Embryonic facial prominence (tissue), 1 donor: ENCODE measurements around the gene CSNK2B.

Experiments used
- DNase-seq: peaks from one replicate; pipeline ENCODE4 v3.0.0-alpha.2; 2016; ENCODE audit errors: extremely low spot score

Gene CSNK2B

GRCh38 chr6:31665501-31666336, at the start of gene CSNK2B:
Gene CSNK2B, plus strand, starts transcription at chr6:31666080. Its CDS starts 752 bp downstream, at chr6:31666832.
- peak; percentile 97 for DNase-seq

GRCh38 chr6:31617010-31617409, 48.9 kb upstream of the CSNK2B start:
- DNase-seq, result no peak

- DNase-seq, result peak; percentile 98
These were observed 45.9 kb upstream of the CSNK2B start for GRCh38 chr6:31619805-31620585.

- peak; percentile 68 for DNase-seq
These were observed 45.1 kb upstream of the CSNK2B start, which contains the start of gene PRRC2A for GRCh38 chr6:31620586-31621319. Gene PRRC2A, plus strand, starts transcription at chr6:31620715. Its CDS starts 2,075 bp downstream, at chr6:31622790.

- no peak for DNase-seq
These were observed 44.5 kb upstream of the CSNK2B start for GRCh38 chr6:31621320-31621939.

GRCh38 chr6:31621991-31622390, 43.9 kb upstream of the CSNK2B start:
- no peak for DNase-seq

- DNase-seq, result no peak
These were observed 43.2 kb upstream of the CSNK2B start for GRCh38 chr6:31622684-31623091.

- no peak for DNase-seq
These were observed 41.8 kb upstream of the CSNK2B start for GRCh38 chr6:31624070-31624469.

- no peak for DNase-seq
These were observed 38.9 kb upstream of the CSNK2B start for GRCh38 chr6:31626952-31627351.

GRCh38 chr6:31627690-31628287, 38.1 kb upstream of the CSNK2B start:
- no peak for DNase-seq

GRCh38 chr6:31629014-31629413, 36.9 kb upstream of the CSNK2B start:
- no peak for DNase-seq

- no peak for DNase-seq
These were observed 35.5 kb upstream of the CSNK2B start for GRCh38 chr6:31630177-31630934.

GRCh38 chr6:31631209-31631608, 34.7 kb upstream of the CSNK2B start:
- DNase-seq, result no peak

GRCh38 chr6:31631681-31632278, 34.1 kb upstream of the CSNK2B start:
- no peak for DNase-seq

- no peak for DNase-seq
These were observed 33.5 kb upstream of the CSNK2B start for GRCh38 chr6:31632279-31632946.

GRCh38 chr6:31633447-31633846, 32.4 kb upstream of the CSNK2B start:
- DNase-seq, result no peak

- no peak for DNase-seq
These were observed 31.7 kb upstream of the CSNK2B start for GRCh38 chr6:31634131-31634530.

GRCh38 chr6:31634969-31635575, 30.8 kb upstream of the CSNK2B start:
- DNase-seq, result no peak
